GM18498 (cell line): ENCODE measurements around the gene GLMP.

ENCODE experiments used
- ATAC-seq: cut with Tn5 transposase; IDR thresholded peaks from one replicate; pipeline ENCODE4 v1.9.1; 2021; ENCODE audit warnings: mild to moderate bottlenecking, moderate library complexity; ENCODE audit not compliant: unreplicated experiment

GLMP gene

DNA sequence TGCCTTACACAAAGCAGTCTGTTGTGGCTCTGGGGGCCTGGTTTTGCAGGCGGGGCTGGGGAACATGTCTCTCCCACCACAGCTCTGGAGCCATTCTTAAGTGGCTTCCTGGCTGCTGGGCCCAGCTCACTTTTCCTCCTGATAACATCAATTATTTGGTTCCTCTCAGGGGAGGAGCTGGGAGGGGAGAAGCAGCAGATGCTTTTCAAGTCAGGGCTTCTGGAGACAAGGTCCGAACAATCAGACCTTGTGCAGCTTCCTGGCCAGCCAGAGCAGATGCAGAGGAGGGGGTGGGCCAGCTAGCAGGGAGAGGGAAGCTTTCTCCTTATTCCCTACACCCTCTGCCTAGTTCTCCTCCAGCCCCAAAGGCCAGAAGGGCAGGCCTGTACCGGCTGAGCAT is 44.0 kb downstream of the GLMP start:
- no peak for ATAC-seq

DNA sequence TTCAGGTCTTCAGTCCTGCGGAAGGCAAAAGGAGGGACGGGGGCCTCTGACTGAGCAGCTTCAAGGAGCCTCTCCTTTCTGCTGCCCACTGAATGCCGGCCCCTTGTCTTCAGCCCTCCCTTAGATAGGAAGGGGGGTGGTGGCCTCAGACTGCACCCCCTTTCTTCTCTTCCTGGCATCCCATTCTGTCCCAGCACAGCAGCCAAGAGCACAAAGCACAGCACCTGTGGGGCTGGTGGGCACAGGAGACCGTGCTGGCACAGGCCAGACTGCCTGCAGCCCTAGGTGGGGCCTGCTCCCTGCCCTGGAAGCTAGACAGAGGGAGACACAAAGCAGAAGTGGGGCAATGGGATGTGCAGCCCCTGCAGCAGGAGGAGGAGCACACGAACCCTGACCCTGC is 45.9 kb downstream of the GLMP start:
- no peak for ATAC-seq

- ATAC-seq, result no peak
Observed at GRCh38 chr1:156248323-156248683, 47.2 kb downstream of the GLMP start.

- ATAC-seq, result no peak
Observed at GRCh38 chr1:156247460-156248322, 47.8 kb downstream of the GLMP start, which contains the start of gene PAQR6. TSS of gene PAQR6 (minus strand) at chr1:156248056. CDS start at chr1:156246731, 1,325 bp downstream.

- no peak for ATAC-seq
Observed at GRCh38 chr1:156246781-156247459, 48.6 kb downstream of the GLMP start.

DNA sequence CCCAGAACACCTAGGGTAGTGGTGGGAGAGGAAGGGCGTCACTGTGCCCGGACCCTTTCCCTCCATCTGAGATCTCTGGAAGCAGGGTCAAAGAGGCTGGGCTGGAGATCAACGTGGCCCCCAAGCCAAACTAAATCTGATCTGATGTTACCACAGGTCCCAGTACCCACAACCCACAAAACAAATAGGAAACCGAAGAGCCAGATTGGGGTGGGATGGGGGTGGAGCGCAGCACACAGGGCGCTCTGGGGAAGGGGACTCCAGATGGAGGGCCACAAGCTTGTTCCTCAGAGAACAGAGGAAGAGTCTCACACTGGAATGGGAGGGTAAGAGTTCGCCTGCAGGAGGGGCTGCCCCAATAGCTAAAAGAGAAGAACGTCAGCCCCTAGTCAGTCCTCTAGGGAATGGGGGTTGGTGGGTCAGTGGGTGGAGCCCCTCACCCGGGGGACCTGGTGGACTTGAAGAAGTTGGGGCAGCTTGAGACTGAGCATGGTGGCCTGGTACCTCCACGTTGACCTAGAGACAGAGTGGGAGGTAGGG is 49.2 kb downstream of the GLMP start:
- no peak for ATAC-seq

DNA sequence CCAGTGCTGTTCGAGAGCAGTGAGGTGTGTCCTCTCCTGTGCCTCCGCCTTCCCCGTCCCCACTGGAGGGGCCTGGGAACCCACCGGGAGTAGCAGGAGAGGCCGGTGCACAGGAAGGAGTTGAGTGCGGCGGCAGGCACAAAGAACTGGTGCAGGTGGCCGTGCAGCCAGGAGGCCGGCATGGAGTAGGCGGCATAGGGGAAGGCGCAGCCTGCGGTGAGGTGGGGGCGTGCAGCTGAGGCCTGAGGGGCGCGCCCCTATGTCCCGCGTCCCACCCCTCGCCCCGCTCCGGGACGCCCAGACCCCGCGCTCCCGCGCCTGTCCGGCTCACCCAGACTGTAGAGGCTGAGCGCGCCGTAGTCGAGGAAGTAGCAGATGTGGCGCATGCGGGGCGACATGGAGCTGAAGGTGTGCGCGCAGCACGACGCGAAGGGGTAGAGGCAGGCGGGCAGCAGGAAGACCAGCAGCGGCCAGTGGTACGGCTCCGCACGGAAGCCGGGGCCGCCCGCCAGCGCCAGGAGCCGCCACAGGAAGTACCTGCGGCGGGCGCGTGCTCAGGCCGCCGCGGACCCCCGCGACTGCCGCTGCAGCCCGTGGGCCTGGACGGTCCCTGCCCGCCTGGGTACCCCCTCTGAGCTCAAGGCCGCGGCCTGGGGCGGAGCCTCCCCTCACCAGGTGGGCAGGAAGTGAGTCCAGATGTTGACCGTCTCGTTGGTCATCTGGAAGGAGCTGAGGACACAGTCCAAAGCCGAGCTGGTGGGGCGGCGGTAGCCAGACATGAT is 49.8 kb downstream of the GLMP start:
- ATAC-seq, result no peak

GRCh38 chr1:156244712-156245111 is 50.8 kb downstream of the GLMP start:
- no peak for ATAC-seq

DNA sequence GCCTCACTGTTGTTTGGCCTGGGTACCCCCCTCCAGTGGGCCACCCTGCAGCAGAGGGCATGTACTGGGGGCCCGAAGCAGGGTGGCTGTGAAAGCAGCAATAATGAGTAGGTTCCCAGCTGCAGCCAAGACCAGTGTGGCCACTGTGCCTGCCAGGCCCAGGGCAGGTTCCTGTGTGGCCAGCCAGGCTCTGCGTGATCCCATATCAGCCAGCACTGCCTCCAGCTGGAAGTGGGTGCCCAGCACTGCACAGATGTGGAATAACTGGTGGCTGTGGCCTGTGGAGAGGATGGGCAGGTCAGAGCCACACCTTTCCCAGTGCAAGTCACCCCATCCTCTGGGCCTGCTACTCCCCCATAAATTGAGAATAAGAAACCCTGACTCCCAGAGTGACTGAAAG is 51.4 kb downstream of the GLMP start:
- no peak for ATAC-seq

DNA sequence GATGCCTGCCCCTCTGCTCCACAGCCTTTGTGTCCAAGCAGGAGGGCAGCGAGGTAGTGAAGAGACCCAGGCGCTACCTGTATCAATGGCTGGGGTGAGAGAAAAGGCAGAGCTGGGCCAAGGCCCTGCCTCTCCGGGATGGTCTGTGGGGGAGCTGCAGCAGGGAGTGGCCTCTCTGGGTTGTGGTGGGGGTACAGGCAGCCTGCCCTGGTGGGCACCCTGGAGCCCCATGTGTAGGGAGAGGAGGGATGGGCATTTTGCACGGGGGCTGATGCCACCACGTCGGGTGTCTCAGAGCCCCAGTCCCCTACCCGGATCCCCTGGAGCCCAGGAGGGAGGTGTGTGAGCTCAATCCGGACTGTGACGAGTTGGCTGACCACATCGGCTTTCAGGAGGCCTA is 52.7 kb downstream of the GLMP start:
- no peak for ATAC-seq
